ENCODE measurements around the gene C6orf163. TPM values are rescaled to one million over a fixed set of nuclear protein-coding genes. Genes with fewer than 3 reads are reported as not detected.

C6orf163 gene
- polyA plus RNA-seq, 1 experiment, result 0.20 TPM

- POLR2A ChIA-PET, result interaction anchor here (0.6 kb wide), 1 partner anchor 500 kb away, joined by 3 read pairs; no protein-coding TSS in a partner anchor
Observed at GRCh38 chr6:87407901-87408720, 63.5 kb downstream of the C6orf163 start, which contains the start of gene CFAP206. Gene CFAP206 (plus strand): TSS chr6:87407972. CDS start chr6:87409840, 1,868 bp downstream.

DNA sequence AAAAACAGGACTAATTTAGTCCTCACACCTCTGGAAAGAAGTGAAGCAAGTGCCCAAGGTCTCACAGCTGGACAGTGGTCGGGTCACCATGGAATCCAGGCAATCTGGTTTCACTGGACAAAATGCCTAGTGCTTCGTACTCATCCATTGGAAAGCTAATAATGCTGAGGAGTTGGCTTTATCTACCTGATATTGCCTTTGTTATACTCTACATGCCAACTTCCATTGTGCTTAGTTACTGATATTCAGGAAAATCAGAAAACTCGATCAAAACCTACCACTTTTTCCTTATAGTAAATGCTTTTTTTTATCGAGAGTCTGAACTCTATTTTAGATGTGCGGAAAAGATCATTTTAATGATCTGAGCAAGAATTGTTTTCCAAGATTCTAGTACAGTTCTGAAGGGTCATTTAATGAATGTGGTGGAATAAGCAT lies 64.1 kb downstream of the C6orf163 start:
- Histone ChIP-seq H3K27me3 (ENCODE audit: control insufficient read depth, insufficient read depth, low read length) (no peaks in the 10 kb centered on the region), H3K4me3 (ENCODE audit: low read depth, low read length) (peak overlapping the region; percentile 78), H3K36me3 (ENCODE audit: control insufficient read depth, insufficient read depth, low read length) (no peaks in the 10 kb centered on the region)
- TF ChIP-seq CTCF (IDR thresholded peaks at IDR 0.05; ENCODE audit: insufficient read depth, low read depth, low read length), result no peak
- DNase-seq (ENCODE audit: low read depth), result no peak
- CTCF ChIA-PET, result interaction anchor here (1.3 kb wide), 1 partner anchor 11 kb away, joined by 3 read pairs; no protein-coding TSS in a partner anchor
- POLR2A ChIA-PET, result interaction anchor here (0.6 kb wide), 1 partner anchor 499 kb away, joined by 3 read pairs; no protein-coding TSS in a partner anchor

More at GRCh38 chr6:87407901-87408720, 63.5 kb downstream of the C6orf163 start, which contains the start of gene CFAP206:
- peak within 1 kb of the TSS; percentile 78 for H3K4me3 ChIP-seq (ENCODE audit: low read depth, low read length)
- no peaks in the 10 kb centered on the region for H3K36me3 ChIP-seq (ENCODE audit: control insufficient read depth, insufficient read depth, low read length)
- peak; percentile 32 for TF ChIP-seq CTCF (IDR thresholded peaks at IDR 0.05; ENCODE audit: insufficient read depth, low read depth, low read length)
- H3K27me3 ChIP-seq (ENCODE audit: control insufficient read depth, insufficient read depth, low read length), result no peaks in the 10 kb centered on the region
- CTCF ChIA-PET, result interaction anchor here (1.3 kb wide), 1 partner anchor 12 kb away, joined by 3 read pairs; no protein-coding TSS in a partner anchor
- peak; percentile 37 for DNase-seq (ENCODE audit: low read depth)

Other genes starting within 250 kb of the C6orf163 start
- 2.5 and 2.6 TPM in 2 replicates for gene CGA, start 249.7 kb upstream of the C6orf163 start, polyA plus RNA-seq (2011; rRNA removed)
- 4.1 and 8.5 TPM in 2 replicates for gene ZNF292, start 189.2 kb upstream of the C6orf163 start, polyA plus RNA-seq (2011; rRNA removed)
- 1.2 and 3.0 TPM in 2 replicates for gene SMIM8, start 22.2 kb upstream of the C6orf163 start, polyA plus RNA-seq (2011; rRNA removed)
- gene GJB7, start 15.5 kb upstream of the C6orf163 start, polyA plus RNA-seq (2011; rRNA removed), result not detected in 2 replicates
- 0.07 and 0.10 TPM in 2 replicates for gene CFAP206, start 63.2 kb downstream of the C6orf163 start, polyA plus RNA-seq (2011; rRNA removed)
- 10.5 and 21.1 TPM in 2 replicates for gene SLC35A1, start 128.2 kb downstream of the C6orf163 start, polyA plus RNA-seq (2011; rRNA removed)
- 12.4 and 25.5 TPM in 2 replicates for gene RARS2, start 245.2 kb downstream of the C6orf163 start, polyA plus RNA-seq (2011; rRNA removed)
- gene ORC3, start 245.3 kb downstream of the C6orf163 start, polyA plus RNA-seq (2011; rRNA removed), result 17.3 and 35.5 TPM in 2 replicates

Measured in BJ (cell line).